ENCODE data around the gene ZFP1. TPM values are rescaled to one million over a fixed set of nuclear protein-coding genes. Genes with fewer than 3 reads are reported as not detected.

The ZFP1 gene
- total RNA-seq, 1 donor from 2014 or later = 10.3 TPM

- no peak for DNase-seq (ENCODE audit: low read depth)
- Histone ChIP-seq H3K36me3 (ENCODE audit: control insufficient read depth, insufficient read depth, low read length) (no peaks in the 10 kb centered on the region), H3K4me3 (ENCODE audit: low read depth, low read length) (no peak overlapping the region), H3K27me3 (ENCODE audit: control insufficient read depth, insufficient read depth, low read length) (no peaks in the 10 kb centered on the region)
- TF ChIP-seq, protein P1, sequence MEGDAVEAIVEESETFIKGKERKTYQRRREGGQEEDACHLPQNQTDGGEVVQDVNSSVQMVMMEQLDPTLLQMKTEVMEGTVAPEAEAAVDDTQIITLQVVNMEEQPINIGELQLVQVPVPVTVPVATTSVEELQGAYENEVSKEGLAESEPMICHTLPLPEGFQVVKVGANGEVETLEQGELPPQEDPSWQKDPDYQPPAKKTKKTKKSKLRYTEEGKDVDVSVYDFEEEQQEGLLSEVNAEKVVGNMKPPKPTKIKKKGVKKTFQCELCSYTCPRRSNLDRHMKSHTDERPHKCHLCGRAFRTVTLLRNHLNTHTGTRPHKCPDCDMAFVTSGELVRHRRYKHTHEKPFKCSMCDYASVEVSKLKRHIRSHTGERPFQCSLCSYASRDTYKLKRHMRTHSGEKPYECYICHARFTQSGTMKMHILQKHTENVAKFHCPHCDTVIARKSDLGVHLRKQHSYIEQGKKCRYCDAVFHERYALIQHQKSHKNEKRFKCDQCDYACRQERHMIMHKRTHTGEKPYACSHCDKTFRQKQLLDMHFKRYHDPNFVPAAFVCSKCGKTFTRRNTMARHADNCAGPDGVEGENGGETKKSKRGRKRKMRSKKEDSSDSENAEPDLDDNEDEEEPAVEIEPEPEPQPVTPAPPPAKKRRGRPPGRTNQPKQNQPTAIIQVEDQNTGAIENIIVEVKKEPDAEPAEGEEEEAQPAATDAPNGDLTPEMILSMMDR (IDR thresholded peaks at IDR 0.05; ENCODE audit: insufficient read depth, low read length, poor library complexity, severe bottlenecking) = no peak
Observed at GRCh38 chr16:75216127-75216526, 67.8 kb downstream of the ZFP1 start.

- Histone ChIP-seq H3K4me3 (ENCODE audit: low read depth, low read length) (no peak overlapping the region), H3K27me3 (ENCODE audit: control insufficient read depth, insufficient read depth, low read length) (no peaks in the 10 kb centered on the region), H3K36me3 (ENCODE audit: control insufficient read depth, insufficient read depth, low read length) (no peaks in the 10 kb centered on the region)
- TF ChIP-seq, protein P1 (IDR thresholded peaks at IDR 0.05; ENCODE audit: insufficient read depth, low read length, poor library complexity, severe bottlenecking) = no peak
- DNase-seq (ENCODE audit: low read depth) = no peak
Observed at GRCh38 chr16:75216576-75216975, 68.3 kb downstream of the ZFP1 start.

DNA sequence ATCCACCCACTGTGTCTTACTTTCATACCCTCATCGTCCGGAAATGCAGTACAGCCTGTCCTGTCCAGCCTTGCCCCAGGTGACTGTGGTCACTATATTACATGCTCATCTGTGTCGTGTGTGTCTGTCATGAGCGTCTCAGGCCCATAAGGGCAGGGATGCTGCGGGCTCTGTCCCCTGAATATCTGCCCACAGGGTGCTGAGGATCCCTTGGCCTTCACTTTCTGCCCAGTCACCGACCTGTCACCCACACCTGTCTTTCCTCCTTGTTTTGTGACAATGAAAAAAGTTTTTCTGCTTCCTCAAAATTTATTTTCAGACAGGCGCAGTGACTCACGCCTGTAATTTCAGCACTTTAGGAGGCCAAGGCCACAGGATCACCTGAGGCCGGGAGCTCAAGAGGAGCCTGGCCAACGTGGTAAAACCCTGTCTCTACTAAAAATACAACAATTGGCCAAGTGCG is 69.1 kb downstream of the ZFP1 start:
- H3K27me3 ChIP-seq (ENCODE audit: control insufficient read depth, insufficient read depth, low read length) = no peaks in the 10 kb centered on the region
- H3K36me3 ChIP-seq (ENCODE audit: control insufficient read depth, insufficient read depth, low read length) = no peaks in the 10 kb centered on the region
- H3K4me3 ChIP-seq (ENCODE audit: low read depth, low read length) = no peak overlapping the region
- TF ChIP-seq, protein P1 (IDR thresholded peaks at IDR 0.05; ENCODE audit: insufficient read depth, low read length, poor library complexity, severe bottlenecking) = no peak
- no peak for DNase-seq (ENCODE audit: low read depth)

DNA sequence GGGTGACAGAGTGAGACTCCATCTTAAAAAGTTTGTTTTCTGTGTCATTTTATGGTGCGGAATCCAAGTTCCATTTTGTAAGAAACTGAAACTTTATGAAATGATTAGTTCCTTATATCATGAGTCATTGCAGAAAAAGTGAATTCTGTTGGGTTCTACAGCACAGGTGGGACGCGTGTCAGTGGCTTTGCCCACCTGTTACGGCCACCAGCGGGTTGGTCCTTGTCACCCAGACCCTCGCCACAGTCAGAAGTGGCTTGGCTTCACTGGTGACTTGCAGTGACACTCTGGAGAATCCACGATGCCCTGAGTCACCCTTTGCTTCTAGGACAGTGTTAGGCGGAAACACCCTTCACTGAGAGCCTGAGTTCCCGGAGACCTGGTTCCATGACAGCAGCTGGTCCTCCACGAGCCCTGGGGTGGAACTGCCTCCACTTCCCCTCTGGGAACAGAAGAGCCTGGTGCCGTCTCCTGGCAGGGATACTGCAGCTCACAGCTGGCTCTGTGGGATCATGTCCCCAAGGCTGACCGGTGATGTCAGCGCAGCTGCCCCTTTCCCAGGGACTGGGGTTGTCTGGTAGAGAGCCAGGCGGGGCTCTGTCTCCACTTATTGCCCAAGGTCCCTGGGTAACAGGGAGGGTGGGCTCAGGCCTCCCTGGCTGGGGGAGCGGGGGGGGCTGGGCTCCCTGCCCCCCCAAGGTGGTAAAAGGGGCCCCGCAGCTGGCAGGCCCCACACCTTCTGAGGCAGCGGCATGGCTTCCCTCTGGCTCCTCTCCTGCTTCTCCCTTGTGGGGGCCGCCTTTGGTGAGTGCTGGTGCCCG is 70.1 kb downstream of the ZFP1 start, which contains the start of gene CTRB1:
CTRB1 (plus strand) TSS at position 733 of the 821 bp plus-strand sequence; CDS start at position 753, 20 bp downstream.
- TF ChIP-seq, protein P1 (IDR thresholded peaks at IDR 0.05; ENCODE audit: insufficient read depth, low read length, poor library complexity, severe bottlenecking) = no peak
- DNase-seq (ENCODE audit: low read depth) = no peak
- no peaks in the 10 kb centered on the region for H3K27me3 ChIP-seq (ENCODE audit: control insufficient read depth, insufficient read depth, low read length)
- H3K36me3 ChIP-seq (ENCODE audit: control insufficient read depth, insufficient read depth, low read length) = no peaks in the 10 kb centered on the region
- no peak within 1 kb of the TSS for H3K4me3 ChIP-seq (ENCODE audit: low read depth, low read length)

DNA sequence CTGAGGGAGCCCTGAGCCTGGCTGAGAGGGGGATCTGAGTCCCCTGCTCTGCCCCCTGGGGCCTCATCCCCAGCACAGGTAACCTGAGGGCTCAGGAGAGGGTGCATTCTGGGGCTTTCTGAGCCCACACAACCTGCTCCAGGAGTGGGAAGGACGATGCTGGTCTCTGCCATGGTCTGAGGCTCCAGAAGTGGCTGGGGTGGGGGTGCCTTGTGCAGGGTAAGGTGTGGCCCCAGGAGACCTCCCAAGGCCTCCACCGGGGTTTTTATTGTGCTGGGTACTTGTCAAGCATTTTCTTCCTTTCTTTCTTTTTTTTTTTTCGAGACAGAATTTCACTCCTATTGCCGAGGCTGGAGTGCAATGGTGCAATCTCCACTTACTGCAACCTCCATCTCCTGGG is 70.8 kb downstream of the ZFP1 start:
- TF ChIP-seq, protein P1 (IDR thresholded peaks at IDR 0.05; ENCODE audit: insufficient read depth, low read length, poor library complexity, severe bottlenecking) = no peak
- no peaks in the 10 kb centered on the region for H3K36me3 ChIP-seq (ENCODE audit: control insufficient read depth, insufficient read depth, low read length)
- no peak overlapping the region for H3K4me3 ChIP-seq (ENCODE audit: low read depth, low read length)
- no peaks in the 10 kb centered on the region for H3K27me3 ChIP-seq (ENCODE audit: control insufficient read depth, insufficient read depth, low read length)
- DNase-seq (ENCODE audit: low read depth) = no peak
